Measurements from ENCODE around the gene ALDH1A3.
A peak's percentile ranks its signal among the peaks of the same experiment; 100 is the strongest.

ALDH1A3 gene

GRCh38 chr15:100875495-100875894 is 4.1 kb upstream of the ALDH1A3 start:
- Histone ChIP-seq H3K4me1 (no peaks in the 10 kb centered on the region), H2AFZ (no peak overlapping the region), H3K4me3 (ENCODE audit: low read depth, low read length) (no peak overlapping the region), H3K9me3 (ENCODE audit: control insufficient read depth, low read length) (no peaks in the 10 kb centered on the region), H3K79me2 (no peaks in the 10 kb centered on the region), H3K27me3 (ENCODE audit: control insufficient read depth, insufficient read depth, low read length) (no peaks in the 10 kb centered on the region), H3K9ac (no peak overlapping the region), H3K4me2 (ENCODE audit: low read length) (no peak overlapping the region), H3K36me3 (ENCODE audit: control insufficient read depth, insufficient read depth, low read length) (no peaks in the 10 kb centered on the region), H3K27ac (no peak overlapping the region)
- TF ChIP-seq CTCF (IDR thresholded peaks at IDR 0.05) = no peak

GRCh38 chr15:100875976-100876375 is 3.7 kb upstream of the ALDH1A3 start:
- H3K9me3 ChIP-seq (ENCODE audit: control insufficient read depth, low read length) = no peaks in the 10 kb centered on the region
- H3K27me3 ChIP-seq (ENCODE audit: control insufficient read depth, insufficient read depth, low read length) = no peaks in the 10 kb centered on the region
- H3K79me2 ChIP-seq = no peaks in the 10 kb centered on the region
- H3K4me2 ChIP-seq (ENCODE audit: low read length) = no peak overlapping the region
- H2AFZ ChIP-seq = no peak overlapping the region
- H3K4me3 ChIP-seq (ENCODE audit: low read depth, low read length) = no peak overlapping the region
- H3K9ac ChIP-seq = no peak overlapping the region
- H3K27ac ChIP-seq = no peak overlapping the region
- no peak for TF ChIP-seq CTCF (IDR thresholded peaks at IDR 0.05)
- no peaks in the 10 kb centered on the region for H3K4me1 ChIP-seq
- H3K36me3 ChIP-seq (ENCODE audit: control insufficient read depth, insufficient read depth, low read length) = no peaks in the 10 kb centered on the region

- Histone ChIP-seq H3K36me3 (ENCODE audit: control insufficient read depth, insufficient read depth, low read length) (no peaks in the 10 kb centered on the region), H3K27ac (no peak overlapping the region), H3K4me1 (no peaks in the 10 kb centered on the region), H3K4me3 (ENCODE audit: low read depth, low read length) (no peak overlapping the region), H3K27me3 (ENCODE audit: control insufficient read depth, insufficient read depth, low read length) (no peaks in the 10 kb centered on the region), H3K79me2 (no peaks in the 10 kb centered on the region), H3K4me2 (ENCODE audit: low read length) (no peak overlapping the region), H3K9ac (no peak overlapping the region), H3K9me3 (ENCODE audit: control insufficient read depth, low read length) (no peaks in the 10 kb centered on the region), H2AFZ (no peak overlapping the region)
- TF ChIP-seq CTCF (IDR thresholded peaks at IDR 0.05) = no peak
Observed at GRCh38 chr15:100877551-100877950, 2.1 kb upstream of the ALDH1A3 start.

GRCh38 chr15:100878130-100878529 is 1.5 kb upstream of the ALDH1A3 start:
- H3K9ac ChIP-seq = no peak overlapping the region
- no peak for TF ChIP-seq CTCF (IDR thresholded peaks at IDR 0.05)
- H3K27ac ChIP-seq = no peak overlapping the region
- no peaks in the 10 kb centered on the region for H3K9me3 ChIP-seq (ENCODE audit: control insufficient read depth, low read length)
- H3K36me3 ChIP-seq (ENCODE audit: control insufficient read depth, insufficient read depth, low read length) = no peaks in the 10 kb centered on the region
- H3K4me2 ChIP-seq (ENCODE audit: low read length) = no peak overlapping the region
- H2AFZ ChIP-seq = no peak overlapping the region
- no peak overlapping the region for H3K4me3 ChIP-seq (ENCODE audit: low read depth, low read length)
- no peaks in the 10 kb centered on the region for H3K4me1 ChIP-seq
- no peaks in the 10 kb centered on the region for H3K27me3 ChIP-seq (ENCODE audit: control insufficient read depth, insufficient read depth, low read length)
- no peaks in the 10 kb centered on the region for H3K79me2 ChIP-seq

- H3K4me1 ChIP-seq = no peaks in the 10 kb centered on the region
- H3K4me3 ChIP-seq (ENCODE audit: low read depth, low read length) = peak overlapping the region; percentile 2
- H3K9me3 ChIP-seq (ENCODE audit: control insufficient read depth, low read length) = no peaks in the 10 kb centered on the region
- no peaks in the 10 kb centered on the region for H3K27me3 ChIP-seq (ENCODE audit: control insufficient read depth, insufficient read depth, low read length)
- no peaks in the 10 kb centered on the region for H3K36me3 ChIP-seq (ENCODE audit: control insufficient read depth, insufficient read depth, low read length)
- no peak overlapping the region for H3K4me2 ChIP-seq (ENCODE audit: low read length)
- peak overlapping the region; percentile 60 for H2AFZ ChIP-seq
- H3K79me2 ChIP-seq = no peaks in the 10 kb centered on the region
- no peak for TF ChIP-seq CTCF (IDR thresholded peaks at IDR 0.05)
- H3K9ac ChIP-seq = no peak overlapping the region
- no peak overlapping the region for H3K27ac ChIP-seq
Observed at GRCh38 chr15:100878648-100879047, 983 bp upstream of the ALDH1A3 start.
